Liver (tissue), 9 donors: Measurements from ENCODE around the gene COL23A1. TPM values are rescaled to one million over a fixed set of nuclear protein-coding genes. Genes with fewer than 3 reads are reported as not detected.

Experiments used
- DNase-seq: peaks from one replicate; pipeline ENCODE4 v3.0.0-alpha.2; 2017; ENCODE audit warnings: low spot score
- H3K27ac ChIP-seq, 2 donors: one replicate each; pipeline ENCODE4 v1.7.0; 2013; ENCODE audit warnings: inconsistent platforms in 2 of 2, low read length in 2 of 2, control low read depth in 1 of 2, low read depth in 1 of 2, mild to moderate bottlenecking in 1 of 2
- H3K27me3 ChIP-seq, 4 donors: one replicate each; pipeline versions ENCODE4 v1.6.1 to v1.7.0; 2013; ENCODE audit warnings: low read length in 3 of 4, inconsistent platforms in 1 of 4, mild to moderate bottlenecking in 1 of 4, moderate library complexity in 1 of 4; ENCODE audit not compliant: control insufficient read depth in 4 of 4, insufficient read depth in 4 of 4
- H3K36me3 ChIP-seq, 4 donors: one replicate each; pipeline versions ENCODE4 v1.6.1 to v1.7.0; 2013; ENCODE audit warnings: low read length in 3 of 4, mild to moderate bottlenecking in 3 of 4, low read depth in 1 of 4, moderate library complexity in 1 of 4; ENCODE audit not compliant: control insufficient read depth in 4 of 4, insufficient read depth in 3 of 4
- H3K4me1 ChIP-seq, 4 donors: one replicate each; pipeline versions ENCODE4 v1.6.1 to v1.7.0; 2013; ENCODE audit warnings: low read length in 3 of 4, mild to moderate bottlenecking in 3 of 4, moderate library complexity in 1 of 4; ENCODE audit not compliant: control insufficient read depth in 4 of 4, insufficient read depth in 4 of 4
- H3K4me3 ChIP-seq, 3 donors: one replicate each; pipeline versions ENCODE4 v1.6.1 to v1.7.0; 2013; ENCODE audit warnings: low read length in 3 of 3, control low read depth in 1 of 3, low read depth in 1 of 3, mild to moderate bottlenecking in 1 of 3
- H3K9ac ChIP-seq, 2 donors: one replicate each; pipeline ENCODE4 v1.7.0; 2013; ENCODE audit warnings: low read length in 2 of 2, mild to moderate bottlenecking in 2 of 2, moderate library complexity in 2 of 2, control low read depth in 1 of 2, low read depth in 1 of 2
- H3K9me3 ChIP-seq, 4 donors: one replicate each; pipeline versions ENCODE4 v1.6.1 to v1.7.0; 2013; ENCODE audit warnings: low read length in 3 of 4; ENCODE audit not compliant: control insufficient read depth in 4 of 4
- ATF3 ChIP-seq: IDR thresholded peaks from 2 replicates; pipeline ENCODE4 v1.6.1; 2016; ENCODE audit warnings: antibody characterized with exemption
- CTCF ChIP-seq: fragments of 150-350 bp; IDR thresholded peaks from 2 replicates; pipeline ENCODE4 v1.5.1; 2017; ENCODE audit warnings: improper control_type of control experiment, low read depth, low read length; ENCODE audit not compliant: missing input control
- EGR1 ChIP-seq, 2 donors: IDR thresholded peaks; 2 replicates each; pipeline ENCODE4 v1.6.1; 2016 to 2018; ENCODE audit warnings: antibody characterized with exemption in 2 of 2, low read depth in 2 of 2
- FOXA1 ChIP-seq: IDR thresholded peaks from 2 replicates; pipeline ENCODE4 v1.6.1; 2016; ENCODE audit warnings: antibody characterized with exemption
- FOXA2 ChIP-seq: IDR thresholded peaks from 2 replicates; pipeline ENCODE4 v1.6.1; 2016; ENCODE audit warnings: antibody characterized with exemption
- GABPA ChIP-seq, 2 donors: IDR thresholded peaks in 1 of 2; conservative IDR thresholded peaks in 1 of 2; 2 replicates each; pipeline ENCODE4 v1.6.1; 2016; ENCODE audit warnings: antibody characterized with exemption in 2 of 2, mild to moderate bottlenecking in 1 of 2, moderate library complexity in 1 of 2
- HNF4A ChIP-seq, 2 donors: conservative IDR thresholded peaks; 2 replicates each; pipeline ENCODE4 v1.6.1; 2016; ENCODE audit warnings: antibody characterized with exemption in 2 of 2, mild to moderate bottlenecking in 2 of 2
- HNF4G ChIP-seq: IDR thresholded peaks from 2 replicates; pipeline ENCODE4 v1.6.1; 2016; ENCODE audit warnings: antibody characterized with exemption
- JUND ChIP-seq, 2 donors: IDR thresholded peaks; 2 replicates each; pipeline ENCODE4 v1.6.1; 2016; ENCODE audit warnings: antibody characterized with exemption in 2 of 2
- MAX ChIP-seq: IDR thresholded peaks from 2 replicates; pipeline ENCODE4 v1.6.1; 2016; ENCODE audit warnings: antibody characterized with exemption
- NR2F2 ChIP-seq: IDR thresholded peaks from 2 replicates; pipeline ENCODE4 v1.6.1; 2016; ENCODE audit warnings: antibody characterized with exemption
- RAD21 ChIP-seq, 2 donors: IDR thresholded peaks; 2 replicates each; pipeline ENCODE4 v1.6.1; 2016; ENCODE audit warnings: antibody characterized with exemption in 2 of 2, mild to moderate bottlenecking in 2 of 2
- REST ChIP-seq: IDR thresholded peaks from 2 replicates; pipeline ENCODE4 v1.6.1; 2016; ENCODE audit warnings: antibody characterized with exemption, mild to moderate bottlenecking
- RXRA ChIP-seq, 2 donors: IDR thresholded peaks; 2 replicates each; pipeline ENCODE4 v1.6.1; 2017 to 2018; ENCODE audit warnings: antibody characterized with exemption in 2 of 2, mild to moderate bottlenecking in 1 of 2
- SP1 ChIP-seq: IDR thresholded peaks from 2 replicates; pipeline ENCODE4 v1.6.1; 2018; ENCODE audit warnings: antibody characterized with exemption, mild to moderate bottlenecking
- TAF1 ChIP-seq: conservative IDR thresholded peaks from 2 replicates; pipeline ENCODE4 v1.6.1; 2016; ENCODE audit warnings: antibody characterized with exemption, mild to moderate bottlenecking
- YY1 ChIP-seq: IDR thresholded peaks from 2 replicates; pipeline ENCODE4 v1.6.1; 2016; ENCODE audit warnings: antibody characterized with exemption, mild to moderate bottlenecking
- ZBTB33 ChIP-seq: IDR thresholded peaks from 2 replicates; pipeline ENCODE4 v1.6.1; 2016; ENCODE audit warnings: antibody characterized with exemption
- WGBS: extraction: QIAGEN DNeasy Blood & Tissue Kit; methylation state at CpG from one replicate; pipeline ENCODE4 v1.1.7; 2013; 5-methylcytosine and 5-hydroxymethylcytosine counted together
- polyA plus RNA-seq, 2 donors: library from polyadenylated mRNA; stranded (reverse) in 1 of 2; unstranded in 1 of 2; fragments of 200-250 nt in 1 of 2; fragments of >200 nt in 1 of 2; fragmentation: Nextera tagmentation in 1 of 2; extraction: Ambion mirVana in 1 of 2; gene quantifications; one replicate each; pipeline versions ENCODE4 v1.2.1 to v1.2.3, GENCODE V29; 2013 to 2015
- total RNA-seq, 2 donors: library from RNA; depleted of rRNA; stranded (reverse); fragments of >200 nt; gene quantifications; one replicate each; pipeline ENCODE4 v1.2.3, GENCODE V29; 2014
- donor health status: healthy.
- donor health status: healthy.
- donor health status: healthy.
- donor health status: healthy.
- donor health status: healthy.

Gene COL23A1
- total and polyA plus RNA-seq, 4 donors = 0.08 to 1.4 (median 0.27) TPM

GRCh38 chr5:178407646-178408045 lies 182.5 kb downstream of the COL23A1 start:
- Histone ChIP-seq H3K27ac (no peak overlapping the region), H3K9ac (no peak overlapping the region), H3K4me3 (no peak overlapping the region), H3K9me3 (no peaks in the 10 kb centered on the region), H3K36me3 (no peaks in the 10 kb centered on the region), H3K27me3 (no peaks in the 10 kb centered on the region), H3K4me1 (no peaks in the 10 kb centered on the region)
- TF ChIP-seq RXRA (IDR thresholded peaks at IDR 0.05) (no peak), FOXA1 (no peak), HNF4A (conservative IDR thresholded peaks at IDR 0.05) (no peak), JUND (IDR thresholded peaks at IDR 0.05) (no peak), MAX (no peak), NR2F2 (no peak), CTCF (no peak), SP1 (no peak), REST (no peak), GABPA (IDR thresholded peaks at IDR 0.05 in 1 of 2, conservative IDR thresholded peaks at IDR 0.05 in 1 of 2) (no peak), RAD21 (IDR thresholded peaks at IDR 0.05) (no peak), TAF1 (no peak), FOXA2 (no peak), ZBTB33 (no peak), ATF3 (no peak), EGR1 (IDR thresholded peaks at IDR 0.05; ENCODE audit: low read depth in 2 of 2) (no peak), HNF4G (no peak), YY1 (no peak)
- 85% methylated on average over 2 of the region's 2 CpGs for WGBS
- no peak for DNase-seq

- Histone ChIP-seq H3K27ac (no peak overlapping the region), H3K36me3 (no peaks in the 10 kb centered on the region), H3K4me1 (no peaks in the 10 kb centered on the region), H3K9ac (no peak overlapping the region), H3K27me3 (no peaks in the 10 kb centered on the region), H3K9me3 (no peaks in the 10 kb centered on the region), H3K4me3 (no peak overlapping the region)
- TF ChIP-seq GABPA (IDR thresholded peaks at IDR 0.05 in 1 of 2, conservative IDR thresholded peaks at IDR 0.05 in 1 of 2) = no peak
- TF ChIP-seq YY1 = no peak
- TF ChIP-seq TAF1 = no peak
- TF ChIP-seq CTCF = no peak
- TF ChIP-seq HNF4A (conservative IDR thresholded peaks at IDR 0.05) = no peak
- TF ChIP-seq ATF3 = no peak
- TF ChIP-seq HNF4G = no peak
- DNase-seq = no peak
- 82% methylated on average over 8 of the region's 8 CpGs for WGBS
These were observed 185.2 kb downstream of the COL23A1 start for GRCh38 chr5:178404987-178405386.
